Adipocyte (in vitro differentiated cells): Measurements from ENCODE around the gene OTOGL.
A peak's percentile ranks its signal among the peaks of the same experiment; 100 is the strongest.

Experiments
- DNase-seq: peaks from one replicate; pipeline ENCODE4 v3.0.0-alpha.2; 2015; ENCODE audit warnings: low read depth
- H3K27me3 ChIP-seq: replicated peaks from 2 replicates; pipeline ENCODE4 v1.7.0; 2013; ENCODE audit warnings: mild to moderate bottlenecking, low read length, moderate library complexity; ENCODE audit not compliant: control insufficient read depth, insufficient read depth
- H3K36me3 ChIP-seq: 2 replicates; pipeline ENCODE4 v1.7.0; 2013; ENCODE audit warnings: low read length, mild to moderate bottlenecking, moderate library complexity; ENCODE audit not compliant: control insufficient read depth, insufficient read depth, severe bottlenecking
- H3K4me1 ChIP-seq: 2 replicates; pipeline ENCODE4 v1.7.0; 2013; ENCODE audit warnings: mild to moderate bottlenecking, low read length, moderate library complexity; ENCODE audit not compliant: control insufficient read depth, insufficient read depth
- H3K4me3 ChIP-seq: 2 replicates; pipeline ENCODE4 v1.7.0; 2013; ENCODE audit warnings: mild to moderate bottlenecking, low read length, moderate library complexity
- H3K9ac ChIP-seq: 2 replicates; pipeline ENCODE4 v1.7.0; 2013; ENCODE audit warnings: mild to moderate bottlenecking, low read length, moderate library complexity
- H3K9me3 ChIP-seq: 2 replicates; pipeline ENCODE4 v1.7.0; 2013; ENCODE audit warnings: mild to moderate bottlenecking, low read length, moderate library complexity; ENCODE audit not compliant: control insufficient read depth

OTOGL gene

GRCh38 chr12:80321653-80322052, 222.3 kb downstream of the OTOGL start:
- H3K4me1 ChIP-seq = peaks cover 11% of the 10 kb centered on the region
- DNase-seq = peak; percentile 52
- no peak overlapping the region for H3K9ac ChIP-seq
- no peaks in the 10 kb centered on the region for H3K27me3 ChIP-seq
- no peaks in the 10 kb centered on the region for H3K36me3 ChIP-seq
- no peaks in the 10 kb centered on the region for H3K9me3 ChIP-seq
- no peak overlapping the region for H3K4me3 ChIP-seq

GRCh38 chr12:80325167-80325959, 226.0 kb downstream of the OTOGL start:
- H3K27me3 ChIP-seq = no peaks in the 10 kb centered on the region
- no peak overlapping the region for H3K9ac ChIP-seq
- H3K9me3 ChIP-seq = no peaks in the 10 kb centered on the region
- no peaks in the 10 kb centered on the region for H3K36me3 ChIP-seq
- DNase-seq = peak; percentile 14
- H3K4me1 ChIP-seq = peaks cover 8% of the 10 kb centered on the region
- H3K4me3 ChIP-seq = no peak overlapping the region

GRCh38 chr12:80332827-80333226, 233.5 kb downstream of the OTOGL start:
- Histone ChIP-seq H3K4me3 (no peak overlapping the region), H3K9ac (no peak overlapping the region), H3K9me3 (no peaks in the 10 kb centered on the region), H3K4me1 (no peaks in the 10 kb centered on the region), H3K27me3 (no peaks in the 10 kb centered on the region), H3K36me3 (no peaks in the 10 kb centered on the region)
- DNase-seq = no peak

- H3K27me3 ChIP-seq = no peaks in the 10 kb centered on the region
- H3K4me3 ChIP-seq = no peak overlapping the region
- H3K9me3 ChIP-seq = no peaks in the 10 kb centered on the region
- no peaks in the 10 kb centered on the region for H3K36me3 ChIP-seq
- peaks cover 23% of the 10 kb centered on the region for H3K4me1 ChIP-seq
- DNase-seq = peak; percentile 30
- no peak overlapping the region for H3K9ac ChIP-seq
These were observed 253.1 kb downstream of the OTOGL start for GRCh38 chr12:80352474-80352873.

- H3K9ac ChIP-seq = no peak overlapping the region
- peaks cover 23% of the 10 kb centered on the region for H3K4me1 ChIP-seq
- H3K27me3 ChIP-seq = no peaks in the 10 kb centered on the region
- DNase-seq = peak; percentile 69
- H3K36me3 ChIP-seq = no peaks in the 10 kb centered on the region
- H3K4me3 ChIP-seq = no peak overlapping the region
- no peaks in the 10 kb centered on the region for H3K9me3 ChIP-seq
These were observed 253.9 kb downstream of the OTOGL start for GRCh38 chr12:80353254-80353653.

- no peak for DNase-seq
- H3K4me1 ChIP-seq = peaks cover 23% of the 10 kb centered on the region
- no peak overlapping the region for H3K4me3 ChIP-seq
- H3K36me3 ChIP-seq = no peaks in the 10 kb centered on the region
- H3K9ac ChIP-seq = no peak overlapping the region
- H3K27me3 ChIP-seq = no peaks in the 10 kb centered on the region
- H3K9me3 ChIP-seq = no peaks in the 10 kb centered on the region
These were observed 256.8 kb downstream of the OTOGL start for GRCh38 chr12:80356097-80356496.

- H3K4me3 ChIP-seq = no peak overlapping the region
- H3K27me3 ChIP-seq = no peaks in the 10 kb centered on the region
- H3K4me1 ChIP-seq = peaks cover 4% of the 10 kb centered on the region
- no peak for DNase-seq
- H3K9ac ChIP-seq = no peak overlapping the region
- no peaks in the 10 kb centered on the region for H3K36me3 ChIP-seq
- peaks cover 4% of the 10 kb centered on the region for H3K9me3 ChIP-seq
These were observed 260.4 kb downstream of the OTOGL start for GRCh38 chr12:80359703-80360102.

- peaks cover 4% of the 10 kb centered on the region for H3K9me3 ChIP-seq
- no peak overlapping the region for H3K9ac ChIP-seq
- no peak overlapping the region for H3K4me3 ChIP-seq
- no peak for DNase-seq
- H3K4me1 ChIP-seq = no peaks in the 10 kb centered on the region
- H3K36me3 ChIP-seq = no peaks in the 10 kb centered on the region
- no peaks in the 10 kb centered on the region for H3K27me3 ChIP-seq
These were observed 264.7 kb downstream of the OTOGL start for GRCh38 chr12:80364056-80364455.

GRCh38 chr12:80373666-80374065, 274.3 kb downstream of the OTOGL start:
- H3K9me3 ChIP-seq = no peaks in the 10 kb centered on the region
- H3K4me1 ChIP-seq = no peaks in the 10 kb centered on the region
- no peaks in the 10 kb centered on the region for H3K27me3 ChIP-seq
- no peak for DNase-seq
- H3K9ac ChIP-seq = no peak overlapping the region
- no peak overlapping the region for H3K4me3 ChIP-seq
- no peaks in the 10 kb centered on the region for H3K36me3 ChIP-seq

- DNase-seq = no peak
- Histone ChIP-seq H3K9me3 (no peaks in the 10 kb centered on the region), H3K4me3 (no peak overlapping the region)
These were observed 275.3 kb downstream of the OTOGL start for GRCh38 chr12:80374615-80375014.

GRCh38 chr12:80377140-80377794, 277.9 kb downstream of the OTOGL start:
- Histone ChIP-seq H3K27me3 (no peaks in the 10 kb centered on the region), H3K9me3 (no peaks in the 10 kb centered on the region), H3K4me1 (no peaks in the 10 kb centered on the region), H3K4me3 (no peak overlapping the region), H3K36me3 (no peaks in the 10 kb centered on the region), H3K9ac (no peak overlapping the region)
- no peak for DNase-seq

More at GRCh38 chr12:80374615-80375014, 275.3 kb downstream of the OTOGL start:
- H3K36me3 ChIP-seq = no peaks in the 10 kb centered on the region
- H3K4me1 ChIP-seq = no peaks in the 10 kb centered on the region
- no peak overlapping the region for H3K9ac ChIP-seq
- H3K27me3 ChIP-seq = no peaks in the 10 kb centered on the region
